K562 (cell line): ENCODE measurements around the gene NR1I3. TPM values are rescaled to one million over a fixed set of nuclear protein-coding genes. Genes with fewer than 3 reads are reported as not detected.
A peak's percentile ranks its signal among the peaks of the same experiment; 100 is the strongest.

Experiments
- BRD4 ChIP-seq: fragments of 200-600 bp; sonication (generic); IDR thresholded peaks from 2 replicates; pipeline ENCODE4 v1.6.1; 2017; ENCODE audit warnings: inconsistent platforms
- CUX1 ChIP-seq: fragments of 200-800 bp; sonication (Bioruptor generic); IDR thresholded peaks from 2 replicates; pipeline ENCODE4 v1.6.1; 2016; ENCODE audit warnings: missing genetic modification characterization, missing compliant biosample characterization
- E2F6 ChIP-seq, 2 experiments: IDR thresholded peaks; 2 replicates each; pipeline ENCODE4 v1.6.1; 2011; ENCODE audit warnings: borderline replicate concordance in 1 of 2, control low read depth in 1 of 2, low read depth in 1 of 2, low read length in 1 of 2, mild to moderate bottlenecking in 1 of 2, mixed read lengths in 1 of 2, moderate library complexity in 1 of 2; ENCODE audit not compliant: insufficient read depth in 1 of 2, insufficient read length in 1 of 2, poor library complexity in 1 of 2, severe bottlenecking in 1 of 2; ENCODE audit errors: extremely low read depth in 1 of 2
- KDM2B ChIP-seq: fragments of 250-450 bp; sonication (Bioruptor Pico); IDR thresholded peaks from 2 replicates; pipeline ENCODE4 v1.8.0; 2021; ENCODE audit warnings: mild to moderate bottlenecking, moderate library complexity
- KLF16 ChIP-seq: IDR thresholded peaks from 2 replicates; pipeline ENCODE4 v1.6.1; 2016; ENCODE audit warnings: antibody characterized with exemption
- MTA2 ChIP-seq: fragments of 450-650 bp; IDR thresholded peaks from 2 replicates; pipeline ENCODE4 v1.6.1; 2016; ENCODE audit warnings: low read depth
- MYC ChIP-seq, 2 experiments: fragments of 250-450 bp in 1 of 2; sonication (Bioruptor Pico) in 1 of 2; IDR thresholded peaks; 2 replicates each; pipeline versions ENCODE4 v1.5.1 to v1.6.1; 2012 to 2021; ENCODE audit warnings: low read depth in 2 of 2, borderline replicate concordance in 1 of 2, improper control_type of control experiment in 1 of 2, low read length in 1 of 2, mild to moderate bottlenecking in 1 of 2, moderate library complexity in 1 of 2
- OTX1 ChIP-seq: fragments of 450-650 bp; formaldehyde crosslinking; IDR thresholded peaks from 2 replicates; pipeline ENCODE4 v1.4.0; 2022; ENCODE audit warnings: mild to moderate bottlenecking
- RAD51 ChIP-seq: fragments of 450-650 bp; IDR thresholded peaks from 2 replicates; pipeline ENCODE4 v1.7.1; 2016; ENCODE audit warnings: low read depth, mild to moderate bottlenecking, borderline replicate concordance
- RBM22 ChIP-seq: fragments of 200-400 bp; formaldehyde crosslinking; IDR thresholded peaks from 2 replicates; pipeline ENCODE4 v1.6.1; 2018; ENCODE audit warnings: low read length, low read depth; ENCODE audit not compliant: poor library complexity, severe bottlenecking
- SNIP1 ChIP-seq: fragments of 450-650 bp; IDR thresholded peaks from 2 replicates; pipeline ENCODE4 v1.7.1; 2017; ENCODE audit warnings: low read depth, mild to moderate bottlenecking
- SP1 ChIP-seq: sonication (generic); formaldehyde crosslinking; IDR thresholded peaks from 2 replicates; pipeline ENCODE4 v1.8.1; 2022; ENCODE audit warnings: mild to moderate bottlenecking, missing genetic modification reagents
- TCF15 ChIP-seq: fragments of 250-450 bp; sonication (Bioruptor Pico); IDR thresholded peaks from 2 replicates; pipeline ENCODE4 v1.8.0; 2022; ENCODE audit warnings: moderate library complexity, mild to moderate bottlenecking, inconsistent platforms
- THAP12 ChIP-seq: fragments of 250-450 bp; sonication (Bioruptor Pico); IDR thresholded peaks from 2 replicates; pipeline ENCODE4 v1.9.0; 2021; ENCODE audit warnings: mild to moderate bottlenecking, inconsistent platforms
- TSC22D4 ChIP-seq: fragments of 450-650 bp; IDR thresholded peaks from 2 replicates; pipeline ENCODE4 v1.6.1; 2016; ENCODE audit warnings: missing genetic modification characterization, missing biosample characterization, control low read depth
- U2AF2 ChIP-seq: fragments of 200-400 bp; formaldehyde crosslinking; optimal IDR thresholded peaks from 2 replicates; pipeline ENCODE3; 2017; ENCODE audit warnings: low read depth, mild to moderate bottlenecking, low read length
- ZNF146 ChIP-seq: IDR thresholded peaks from one replicate; pipeline ENCODE4 v1.6.1; 2018; ENCODE audit warnings: missing compliant biosample characterization; ENCODE audit not compliant: unreplicated experiment
- ZNF23 ChIP-seq: fragments of 250-450 bp; sonication (Bioruptor Pico); IDR thresholded peaks from 2 replicates; pipeline ENCODE4 v1.4.0; 2020; ENCODE audit warnings: mild to moderate bottlenecking
- ZNF253 ChIP-seq: fragments of 250-450 bp; sonication (Bioruptor Pico); conservative IDR thresholded peaks from 2 replicates; pipeline ENCODE4 v1.6.1; 2021; ENCODE audit warnings: mild to moderate bottlenecking
- polyA plus RNA-seq, 8 experiments: library from polyadenylated mRNA; depleted of rRNA in 4 of 8; stranded (reverse) in 5 of 8; unstranded in 3 of 8; fragments of >200 nt; fragmentation: Nextera tagmentation in 2 of 8; fragmentation: Illumina TruSeq in 1 of 8; extraction: Ambion mirVana in 2 of 8; extraction: Trizol in 1 of 8; gene quantifications; 2 replicates each; pipeline versions ENCODE4 v1.2.1 to v1.2.3, GENCODE V29; 2011 to 2014; ENCODE audit warnings: inconsistent platforms in 1 of 8, missing spikeins in 1 of 8
- total RNA-seq, 7 experiments: library from RNA; depleted of rRNA in 6 of 7; stranded (reverse); fragments of >200 nt in 6 of 7; fragmentation: Illumina TruSeq in 2 of 7; extraction: Trizol in 2 of 7; gene quantifications; 2 replicates each; pipeline versions ENCODE4 v1.2.1 to v1.2.3, GENCODE V29; 2011 to 2021; ENCODE audit warnings: low replicate concordance in 1 of 7

The NR1I3 gene
- total and polyA plus RNA-seq, 9 of the 15 experiments (the other 6 are each of a cell fraction or from before 2014, with no cell fraction given), result 0.11 TPM; not detected in 8

- no peak for TF ChIP-seq THAP12 (CRISPR knock-in tag)
- TF ChIP-seq TSC22D4 (tag), result no peak
- no peak for TF ChIP-seq ZNF146 (CRISPR knock-in tag)
- peak; percentile 66 for TF ChIP-seq SP1
- no peak for TF ChIP-seq MTA2
- TF ChIP-seq RAD51, result no peak
- TF ChIP-seq BRD4, result no peak
- TF ChIP-seq E2F6 (IDR thresholded peaks at IDR 0.05; ENCODE audit: borderline replicate concordance in 1 of 2, extremely low read depth in 1 of 2, insufficient read depth in 1 of 2, insufficient read length in 1 of 2, low read depth in 1 of 2, low read length in 1 of 2, poor library complexity in 1 of 2, severe bottlenecking in 1 of 2), result no peak
- no peak for TF ChIP-seq KDM2B
- no peak for TF ChIP-seq OTX1 (CRISPR knock-in tag)
- no peak for TF ChIP-seq CUX1 (CRISPR knock-in tag)
- TF ChIP-seq U2AF2, result no peak
- TF ChIP-seq KLF16, result 0 out of 2 replicates have a peak, but pooled peaks have one; percentile 23
- no peak for TF ChIP-seq ZNF253 (CRISPR knock-in tag)
- no peak for TF ChIP-seq SNIP1
- TF ChIP-seq TCF15 (CRISPR knock-in tag), result no peak
- no peak for TF ChIP-seq RBM22
- TF ChIP-seq MYC (IDR thresholded peaks at IDR 0.05; ENCODE audit: low read depth, low read length), result peak; percentile 48
- TF ChIP-seq MYC (CRISPR knock-in tag; IDR thresholded peaks at IDR 0.05; ENCODE audit: borderline replicate concordance, low read depth), result no peak
- TF ChIP-seq ZNF23 (CRISPR knock-in tag), result no peak
Measured at GRCh38 chr1:161225534-161226319, 12.3 kb downstream of the NR1I3 start, which contains the start of gene TOMM40L (continued).
